ENCODE measurements around the gene RARB.

Gene RARB

GRCh38 chr3:25454005-25454927, 26.2 kb downstream of the RARB start:
- TF ChIP-seq, protein P1, sequence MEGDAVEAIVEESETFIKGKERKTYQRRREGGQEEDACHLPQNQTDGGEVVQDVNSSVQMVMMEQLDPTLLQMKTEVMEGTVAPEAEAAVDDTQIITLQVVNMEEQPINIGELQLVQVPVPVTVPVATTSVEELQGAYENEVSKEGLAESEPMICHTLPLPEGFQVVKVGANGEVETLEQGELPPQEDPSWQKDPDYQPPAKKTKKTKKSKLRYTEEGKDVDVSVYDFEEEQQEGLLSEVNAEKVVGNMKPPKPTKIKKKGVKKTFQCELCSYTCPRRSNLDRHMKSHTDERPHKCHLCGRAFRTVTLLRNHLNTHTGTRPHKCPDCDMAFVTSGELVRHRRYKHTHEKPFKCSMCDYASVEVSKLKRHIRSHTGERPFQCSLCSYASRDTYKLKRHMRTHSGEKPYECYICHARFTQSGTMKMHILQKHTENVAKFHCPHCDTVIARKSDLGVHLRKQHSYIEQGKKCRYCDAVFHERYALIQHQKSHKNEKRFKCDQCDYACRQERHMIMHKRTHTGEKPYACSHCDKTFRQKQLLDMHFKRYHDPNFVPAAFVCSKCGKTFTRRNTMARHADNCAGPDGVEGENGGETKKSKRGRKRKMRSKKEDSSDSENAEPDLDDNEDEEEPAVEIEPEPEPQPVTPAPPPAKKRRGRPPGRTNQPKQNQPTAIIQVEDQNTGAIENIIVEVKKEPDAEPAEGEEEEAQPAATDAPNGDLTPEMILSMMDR (IDR thresholded peaks at IDR 0.05; ENCODE audit: low read depth, low read length), result no peak
- no peak overlapping the region for H3K4me3 ChIP-seq (ENCODE audit: low read depth, low read length)
- in situ Hi-C loops (cut with HindIII; ENCODE audit: low sequenced_read_pairs), result no loop called here
- DNase-seq (ENCODE audit: low read depth, low spot score), result peak; percentile 72

GRCh38 chr3:25455441-25456132, 27.5 kb downstream of the RARB start:
- no peak overlapping the region for H3K4me3 ChIP-seq (ENCODE audit: low read depth, low read length)
- in situ Hi-C loops (cut with HindIII; ENCODE audit: low sequenced_read_pairs), result no loop called here
- TF ChIP-seq, protein P1 (IDR thresholded peaks at IDR 0.05; ENCODE audit: low read depth, low read length), result no peak
- peak; percentile 70 for DNase-seq (ENCODE audit: low read depth, low spot score)

DNA sequence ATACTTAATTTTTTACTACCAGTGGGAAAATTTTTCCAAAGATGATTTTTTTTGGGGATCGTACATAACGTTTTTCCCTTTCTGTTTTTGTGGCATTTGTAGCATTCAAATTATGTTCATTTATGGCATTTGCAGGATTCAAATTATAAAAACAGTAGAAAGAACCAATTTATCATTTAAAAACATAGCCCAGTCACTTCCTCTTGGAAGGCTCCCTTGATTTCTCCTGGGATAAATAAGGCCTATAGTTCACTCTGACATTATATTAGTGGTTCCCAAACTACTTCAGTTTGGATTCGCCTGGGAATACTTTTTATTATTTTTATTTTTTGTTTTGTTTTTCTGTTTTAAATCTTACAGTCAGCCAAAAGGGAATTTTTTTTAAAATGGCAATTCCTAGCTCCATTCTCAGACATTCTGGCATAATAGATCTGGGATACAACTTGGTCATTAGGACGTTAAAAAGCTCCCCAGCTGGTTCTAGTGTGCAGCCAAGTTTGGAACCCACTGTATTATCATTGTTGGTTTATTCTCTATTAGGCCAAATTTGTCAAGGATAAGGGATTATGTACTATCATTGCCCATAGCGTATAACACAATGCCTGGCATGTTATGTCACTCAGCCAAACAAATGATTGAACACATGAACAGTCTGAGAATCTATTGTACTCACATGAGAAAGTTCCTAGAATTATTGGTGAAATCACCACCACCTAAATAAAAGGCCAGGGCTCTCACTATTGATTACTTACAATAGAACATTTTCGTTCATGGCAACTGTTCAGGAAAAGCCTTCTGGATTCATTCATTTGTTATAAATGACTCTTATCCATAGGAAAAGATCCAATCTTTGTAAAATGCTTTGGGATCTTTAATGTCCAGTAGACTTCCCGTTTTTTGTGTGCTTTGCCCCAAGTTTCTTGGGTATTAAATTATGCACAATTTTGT, 28.9 kb downstream of the RARB start:
- H3K4me3 ChIP-seq (ENCODE audit: low read depth, low read length), result no peak overlapping the region
- in situ Hi-C loops (cut with HindIII; ENCODE audit: low sequenced_read_pairs), result no loop called here
- TF ChIP-seq, protein P1 (IDR thresholded peaks at IDR 0.05; ENCODE audit: low read depth, low read length), result no peak
- no peak for DNase-seq (ENCODE audit: low read depth, low spot score)

GRCh38 chr3:25457671-25458419, 29.8 kb downstream of the RARB start:
- in situ Hi-C loops (cut with HindIII; ENCODE audit: low sequenced_read_pairs), result no loop called here
- TF ChIP-seq, protein P1 (IDR thresholded peaks at IDR 0.05; ENCODE audit: low read depth, low read length), result no peak
- DNase-seq (ENCODE audit: low read depth, low spot score), result peak; percentile 39
- H3K4me3 ChIP-seq (ENCODE audit: low read depth, low read length), result no peak overlapping the region

- DNase-seq (ENCODE audit: low read depth, low spot score), result no peak
- no peak overlapping the region for H3K4me3 ChIP-seq (ENCODE audit: low read depth, low read length)
- TF ChIP-seq, protein P1 (IDR thresholded peaks at IDR 0.05; ENCODE audit: low read depth, low read length), result no peak
- in situ Hi-C loops (cut with HindIII; ENCODE audit: low sequenced_read_pairs), result no loop called here
Measured at GRCh38 chr3:25458420-25458814, 30.4 kb downstream of the RARB start.
